WTC11 (cell line): Measurements from ENCODE around the gene DYSF. TPM values are rescaled to one million over a fixed set of nuclear protein-coding genes. Genes with fewer than 3 reads are reported as not detected.

Source experiments
- ATAC-seq: fragments of 200-7000 bp; cut with Tn5 transposase; 2 replicates; pipeline ENCODE4 v1.10.0; 2021; ENCODE audit warnings: mild to moderate bottlenecking, moderate library complexity
- CTCF ChIA-PET: fragments of 300-600 bp; sonication (Branson Sonifier 250); formaldehyde crosslinking; loops from one replicate; lab custom pipeline; 2021; ENCODE audit warnings: antibody characterized with exemption; lab: Charles Lee
- POLR2A ChIA-PET: fragments of 350-600 bp; sonication (Branson Sonifier 250); formaldehyde crosslinking; loops from one replicate; lab custom pipeline; 2021; ENCODE audit warnings: antibody characterized with exemption; lab: Charles Lee
- DNase-seq: peaks from one replicate; pipeline ENCODE4 v3.0.0; 2021; ENCODE audit warnings: low spot score
- H3K27ac Mint-ChIP-seq: 2 replicates; pipeline ENCODE4 v1.8.0; 2021; ENCODE audit warnings: mixed read lengths
- H3K27me3 Mint-ChIP-seq: 2 replicates; pipeline ENCODE4 v1.8.0; 2021; ENCODE audit warnings: low read depth, mild to moderate bottlenecking, moderate library complexity, mixed read lengths
- H3K36me3 Mint-ChIP-seq: 2 replicates; pipeline ENCODE4 v1.8.0; 2021; ENCODE audit warnings: mixed read lengths
- H3K4me1 Mint-ChIP-seq: 2 replicates; pipeline ENCODE4 v1.8.0; 2022; ENCODE audit warnings: mixed read lengths
- H3K4me3 Mint-ChIP-seq: 2 replicates; pipeline ENCODE4 v1.8.0; 2021; ENCODE audit warnings: mild to moderate bottlenecking, moderate library complexity, mixed read lengths
- H3K9me3 Mint-ChIP-seq: 2 replicates; pipeline ENCODE4 v1.8.0; 2021; ENCODE audit warnings: mixed read lengths
- FOXP1 ChIP-seq: sonication (generic); formaldehyde crosslinking; IDR thresholded peaks from 2 replicates; pipeline ENCODE4 v1.8.0; 2022; ENCODE audit warnings: missing genetic modification reagents, mild to moderate bottlenecking, moderate library complexity, borderline replicate concordance
- GABPB1 ChIP-seq: sonication (generic); formaldehyde crosslinking; IDR thresholded peaks from 2 replicates; pipeline ENCODE4 v1.8.1; 2023; ENCODE audit warnings: mild to moderate bottlenecking, missing genetic modification reagents
- GRHL2 ChIP-seq: fragments of 250-450 bp; sonication (Bioruptor Pico); IDR thresholded peaks from 2 replicates; pipeline ENCODE4 v1.8.0; 2022; ENCODE audit warnings: mild to moderate bottlenecking, moderate library complexity; ENCODE audit not compliant: insufficient replicate concordance, severe bottlenecking
- IRF2 ChIP-seq: sonication (generic); formaldehyde crosslinking; IDR thresholded peaks from 2 replicates; pipeline ENCODE4 v1.8.0; 2022; ENCODE audit warnings: low read depth, missing genetic modification reagents, borderline replicate concordance
- NR1H2 ChIP-seq: sonication (generic); formaldehyde crosslinking; IDR thresholded peaks from 2 replicates; pipeline ENCODE4 v1.9.0; 2021; ENCODE audit warnings: mild to moderate bottlenecking, moderate library complexity, missing genetic modification reagents
- NR3C1 ChIP-seq: sonication (generic); formaldehyde crosslinking; conservative IDR thresholded peaks from 2 replicates; pipeline ENCODE4 v1.8.1; 2023; ENCODE audit warnings: low read depth, mild to moderate bottlenecking, missing genetic modification reagents
- OVOL2 ChIP-seq: fragments of 250-450 bp; sonication (Bioruptor Pico); IDR thresholded peaks from 2 replicates; pipeline ENCODE4 v1.9.0; 2021; ENCODE audit warnings: mild to moderate bottlenecking, borderline replicate concordance
- PRRX2 ChIP-seq: fragments of 250-450 bp; sonication (Bioruptor Pico); IDR thresholded peaks from 2 replicates; pipeline ENCODE4 v1.8.0; 2021; ENCODE audit warnings: mild to moderate bottlenecking
- RORB ChIP-seq: fragments of 250-450 bp; sonication (Bioruptor Pico); IDR thresholded peaks from 2 replicates; pipeline ENCODE4 v1.9.0; 2021; ENCODE audit warnings: mild to moderate bottlenecking
- SMAD4 ChIP-seq: sonication (generic); formaldehyde crosslinking; IDR thresholded peaks from 2 replicates; pipeline ENCODE4 v1.8.0; 2022; ENCODE audit warnings: mild to moderate bottlenecking, missing genetic modification reagents
- SOX15 ChIP-seq: fragments of 250-450 bp; sonication (Bioruptor Pico); IDR thresholded peaks from 2 replicates; pipeline ENCODE4 v1.9.0; 2021; ENCODE audit warnings: mild to moderate bottlenecking
- TCF7 ChIP-seq: sonication (generic); formaldehyde crosslinking; IDR thresholded peaks from 2 replicates; pipeline ENCODE4 v1.8.0; 2022; ENCODE audit warnings: mild to moderate bottlenecking, low read depth, missing genetic modification reagents, moderate library complexity
- ZNF121 ChIP-seq: sonication (generic); formaldehyde crosslinking; IDR thresholded peaks from 2 replicates; pipeline ENCODE4 v1.8.0; 2023; ENCODE audit warnings: missing genetic modification reagents
- ZNF317 ChIP-seq: sonication (generic); formaldehyde crosslinking; IDR thresholded peaks from 2 replicates; pipeline ENCODE4 v1.8.1; 2023; ENCODE audit warnings: low read depth, mild to moderate bottlenecking, moderate library complexity, missing genetic modification reagents, borderline replicate concordance
- ZNF396 ChIP-seq: fragments of 250-450 bp; sonication (Bioruptor Pico); IDR thresholded peaks from 2 replicates; pipeline ENCODE4 v1.8.0; 2021; ENCODE audit warnings: mild to moderate bottlenecking, moderate library complexity, borderline replicate concordance
- ZNF416 ChIP-seq: fragments of 250-450 bp; sonication (Bioruptor Pico); IDR thresholded peaks from 2 replicates; pipeline ENCODE4 v1.9.0; 2021; ENCODE audit warnings: mild to moderate bottlenecking, inconsistent platforms
- total RNA-seq: library from RNA; stranded (reverse); gene quantifications from 3 replicates; pipeline ENCODE4 v1.2.3, GENCODE V29; 2021
- TF ChIP-seq, protein P1 (sequence below): sonication (generic); formaldehyde crosslinking; IDR thresholded peaks from 2 replicates; pipeline ENCODE4 v1.8.1; 2023; ENCODE audit warnings: mild to moderate bottlenecking, missing genetic modification reagents
- TF ChIP-seq, protein P2 (sequence below): sonication (generic); formaldehyde crosslinking; IDR thresholded peaks from 2 replicates; pipeline ENCODE4 v1.8.1; 2022; ENCODE audit warnings: low read depth, missing genetic modification reagents, borderline replicate concordance
- TF ChIP-seq, protein P3 (sequence below): sonication (generic); formaldehyde crosslinking; conservative IDR thresholded peaks from 2 replicates; pipeline ENCODE4 v1.8.1; 2022; ENCODE audit warnings: mild to moderate bottlenecking, missing genetic modification reagents
- TF ChIP-seq, protein P4 (sequence below): fragments of 250-450 bp; sonication (Bioruptor Pico); conservative IDR thresholded peaks from 2 replicates; pipeline ENCODE4 v1.9.0; 2021; ENCODE audit warnings: mild to moderate bottlenecking
- TF ChIP-seq, protein P5 (sequence below): sonication (generic); formaldehyde crosslinking; IDR thresholded peaks from 2 replicates; pipeline ENCODE4 v1.8.0; 2022; ENCODE audit warnings: missing genetic modification reagents

The DYSF gene
- total RNA-seq, 1 experiment from 2014 or later, result 14.8 TPM

DNA sequence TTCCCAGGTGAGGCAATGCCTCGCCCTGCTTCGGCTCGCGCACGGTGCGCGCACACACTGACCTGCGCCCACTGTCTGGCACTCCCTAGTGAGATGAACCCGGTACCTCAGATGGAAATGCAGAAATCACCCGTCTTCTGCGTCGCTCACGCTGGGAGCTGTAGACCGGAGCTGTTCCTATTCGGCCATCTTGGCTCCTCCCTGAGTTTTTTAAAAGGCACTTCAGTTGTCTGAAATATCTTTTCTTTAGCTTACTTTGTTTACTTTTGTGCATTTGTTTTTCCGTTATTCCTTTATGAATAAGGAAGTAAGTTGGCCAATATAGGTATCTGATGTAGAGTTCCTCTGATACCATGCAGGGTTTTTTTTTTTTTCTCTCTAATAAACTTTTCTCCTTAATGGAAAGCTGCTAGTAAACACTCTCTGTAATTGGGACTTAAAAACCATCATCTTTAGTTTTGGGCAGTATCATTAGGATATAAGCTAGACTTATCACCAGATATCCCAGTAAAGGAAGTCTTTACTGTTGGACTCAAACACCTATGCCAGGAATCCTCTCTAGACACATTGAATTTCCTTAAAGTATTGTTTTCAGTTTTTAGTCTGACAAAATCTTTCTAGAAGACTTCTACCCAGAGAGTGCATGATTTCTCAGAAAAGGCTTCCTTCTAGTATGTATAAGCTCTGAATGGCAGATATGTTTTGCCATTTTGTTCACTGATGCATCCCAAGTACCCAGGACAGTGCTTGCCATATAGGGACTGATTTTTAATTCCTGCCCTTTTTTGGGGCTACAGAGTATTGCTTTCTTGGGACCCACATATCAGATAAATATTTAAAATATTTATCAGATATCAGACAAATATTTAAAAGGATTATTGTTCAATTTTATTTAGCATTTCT is 35.8 kb upstream of the DYSF start:
- no peak for DNase-seq
- Mint-ChIP-seq H3K4me3 (peak overlapping the region; percentile 84), H3K27me3 (no peaks in the 10 kb centered on the region), H3K4me1 (peaks cover 13% of the 10 kb centered on the region), H3K27ac (peak overlapping the region; percentile 98), H3K9me3 (no peaks in the 10 kb centered on the region), H3K36me3 (peaks cover 4% of the 10 kb centered on the region)
- ChIA-PET CTCF (interaction anchor here (0.8 to 1.5 kb wide), 2 partner anchors 37 to 260 kb away, joined by 3 to 5 read pairs; partner anchors contain the start of gene DYSF), POLR2A (interaction anchor here (0.7 kb wide), 1 partner anchor 263 kb away, joined by 5 read pairs; no protein-coding TSS in a partner anchor)
- TF ChIP-seq IRF2 (CRISPR knock-in tag) (no peak), GABPB1 (CRISPR knock-in tag) (no peak), SMAD4 (no peak), FOXP1 (CRISPR knock-in tag) (no peak), NR1H2 (CRISPR knock-in tag) (no peak), OVOL2 (CRISPR knock-in tag) (no peak), RORB (CRISPR knock-in tag) (no peak), GRHL2 (no peak), PRRX2 (CRISPR knock-in tag) (no peak), ZNF396 (CRISPR knock-in tag) (no peak), ZNF317 (CRISPR knock-in tag) (no peak), TCF7 (CRISPR knock-in tag) (no peak), ZNF416 (CRISPR knock-in tag) (no peak), NR3C1 (CRISPR knock-in tag) (no peak), SOX15 (CRISPR knock-in tag) (no peak)
- TF ChIP-seq, protein P1, sequence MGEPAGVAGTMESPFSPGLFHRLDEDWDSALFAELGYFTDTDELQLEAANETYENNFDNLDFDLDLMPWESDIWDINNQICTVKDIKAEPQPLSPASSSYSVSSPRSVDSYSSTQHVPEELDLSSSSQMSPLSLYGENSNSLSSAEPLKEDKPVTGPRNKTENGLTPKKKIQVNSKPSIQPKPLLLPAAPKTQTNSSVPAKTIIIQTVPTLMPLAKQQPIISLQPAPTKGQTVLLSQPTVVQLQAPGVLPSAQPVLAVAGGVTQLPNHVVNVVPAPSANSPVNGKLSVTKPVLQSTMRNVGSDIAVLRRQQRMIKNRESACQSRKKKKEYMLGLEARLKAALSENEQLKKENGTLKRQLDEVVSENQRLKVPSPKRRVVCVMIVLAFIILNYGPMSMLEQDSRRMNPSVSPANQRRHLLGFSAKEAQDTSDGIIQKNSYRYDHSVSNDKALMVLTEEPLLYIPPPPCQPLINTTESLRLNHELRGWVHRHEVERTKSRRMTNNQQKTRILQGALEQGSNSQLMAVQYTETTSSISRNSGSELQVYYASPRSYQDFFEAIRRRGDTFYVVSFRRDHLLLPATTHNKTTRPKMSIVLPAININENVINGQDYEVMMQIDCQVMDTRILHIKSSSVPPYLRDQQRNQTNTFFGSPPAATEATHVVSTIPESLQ (CRISPR knock-in tag), result no peak
- TF ChIP-seq, protein P2, sequence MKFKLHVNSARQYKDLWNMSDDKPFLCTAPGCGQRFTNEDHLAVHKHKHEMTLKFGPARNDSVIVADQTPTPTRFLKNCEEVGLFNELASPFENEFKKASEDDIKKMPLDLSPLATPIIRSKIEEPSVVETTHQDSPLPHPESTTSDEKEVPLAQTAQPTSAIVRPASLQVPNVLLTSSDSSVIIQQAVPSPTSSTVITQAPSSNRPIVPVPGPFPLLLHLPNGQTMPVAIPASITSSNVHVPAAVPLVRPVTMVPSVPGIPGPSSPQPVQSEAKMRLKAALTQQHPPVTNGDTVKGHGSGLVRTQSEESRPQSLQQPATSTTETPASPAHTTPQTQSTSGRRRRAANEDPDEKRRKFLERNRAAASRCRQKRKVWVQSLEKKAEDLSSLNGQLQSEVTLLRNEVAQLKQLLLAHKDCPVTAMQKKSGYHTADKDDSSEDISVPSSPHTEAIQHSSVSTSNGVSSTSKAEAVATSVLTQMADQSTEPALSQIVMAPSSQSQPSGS (CRISPR knock-in tag), result no peak
- TF ChIP-seq, protein P3, sequence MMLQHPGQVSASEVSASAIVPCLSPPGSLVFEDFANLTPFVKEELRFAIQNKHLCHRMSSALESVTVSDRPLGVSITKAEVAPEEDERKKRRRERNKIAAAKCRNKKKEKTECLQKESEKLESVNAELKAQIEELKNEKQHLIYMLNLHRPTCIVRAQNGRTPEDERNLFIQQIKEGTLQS (CRISPR knock-in tag), result no peak
- TF ChIP-seq, protein P4, sequence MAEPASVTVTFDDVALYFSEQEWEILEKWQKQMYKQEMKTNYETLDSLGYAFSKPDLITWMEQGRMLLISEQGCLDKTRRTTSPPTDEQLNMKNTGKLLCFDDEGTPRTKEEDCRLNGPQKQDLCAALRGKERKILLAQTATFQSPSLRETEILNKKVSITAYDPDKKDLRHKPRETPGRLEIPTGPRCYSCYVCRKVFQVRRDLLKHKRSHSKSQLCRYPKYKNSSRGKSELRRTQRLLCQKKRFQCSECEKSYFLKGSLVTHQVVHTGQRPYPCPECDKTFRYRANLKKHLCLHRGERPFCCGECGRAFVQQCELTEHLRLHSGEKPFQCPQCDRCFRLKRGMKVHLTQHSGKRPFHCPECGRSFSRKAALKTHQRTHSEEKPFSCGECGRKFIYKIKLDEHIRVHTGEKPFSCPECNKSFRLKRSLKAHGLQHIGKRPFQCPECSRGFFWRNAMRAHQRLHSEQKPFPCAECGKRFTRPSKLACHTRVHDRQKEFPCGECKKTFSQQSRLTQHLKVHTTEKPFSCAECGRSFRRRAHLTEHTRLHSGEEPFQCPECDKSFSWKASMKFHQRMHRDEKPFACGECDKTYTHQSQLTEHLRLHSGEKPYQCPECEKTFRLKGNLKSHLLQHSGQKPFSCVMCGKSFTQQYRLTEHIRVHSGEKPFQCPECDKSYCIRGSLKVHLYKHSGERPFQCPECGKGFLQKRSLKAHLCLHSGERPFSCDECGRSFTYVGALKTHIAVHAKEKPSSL, result no peak
- ATAC-seq, result no peak

DNA sequence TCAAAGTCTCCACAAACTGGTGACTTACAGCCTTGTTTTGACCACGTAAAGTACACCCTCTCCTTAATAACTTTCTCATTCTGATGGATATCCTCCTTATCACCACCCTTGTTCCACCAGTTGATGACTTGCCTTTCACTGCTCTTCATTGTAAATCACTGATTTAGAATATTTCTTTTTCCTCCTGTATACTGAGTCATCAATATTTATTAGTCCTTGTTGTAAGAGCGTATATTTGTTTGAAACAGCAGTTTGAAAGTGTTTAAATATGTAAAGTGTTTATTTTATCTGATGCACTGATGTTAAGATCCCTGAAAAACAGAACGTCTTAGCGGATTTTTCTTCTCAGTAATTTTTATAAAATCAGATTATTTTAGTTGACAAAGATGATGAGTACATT is 34.2 kb upstream of the DYSF start:
- Mint-ChIP-seq H3K9me3 (no peaks in the 10 kb centered on the region), H3K36me3 (peaks cover 20% of the 10 kb centered on the region), H3K4me1 (peaks cover 13% of the 10 kb centered on the region), H3K27ac (peak overlapping the region; percentile 73), H3K27me3 (no peaks in the 10 kb centered on the region), H3K4me3 (0 out of 2 replicates have a peak overlapping the region, but pooled peaks have one; percentile 2)
- DNase-seq, result no peak
- ATAC-seq, result no peak
- CTCF ChIA-PET, result no interaction called here
- POLR2A ChIA-PET, result no interaction called here
- TF ChIP-seq, protein P5, sequence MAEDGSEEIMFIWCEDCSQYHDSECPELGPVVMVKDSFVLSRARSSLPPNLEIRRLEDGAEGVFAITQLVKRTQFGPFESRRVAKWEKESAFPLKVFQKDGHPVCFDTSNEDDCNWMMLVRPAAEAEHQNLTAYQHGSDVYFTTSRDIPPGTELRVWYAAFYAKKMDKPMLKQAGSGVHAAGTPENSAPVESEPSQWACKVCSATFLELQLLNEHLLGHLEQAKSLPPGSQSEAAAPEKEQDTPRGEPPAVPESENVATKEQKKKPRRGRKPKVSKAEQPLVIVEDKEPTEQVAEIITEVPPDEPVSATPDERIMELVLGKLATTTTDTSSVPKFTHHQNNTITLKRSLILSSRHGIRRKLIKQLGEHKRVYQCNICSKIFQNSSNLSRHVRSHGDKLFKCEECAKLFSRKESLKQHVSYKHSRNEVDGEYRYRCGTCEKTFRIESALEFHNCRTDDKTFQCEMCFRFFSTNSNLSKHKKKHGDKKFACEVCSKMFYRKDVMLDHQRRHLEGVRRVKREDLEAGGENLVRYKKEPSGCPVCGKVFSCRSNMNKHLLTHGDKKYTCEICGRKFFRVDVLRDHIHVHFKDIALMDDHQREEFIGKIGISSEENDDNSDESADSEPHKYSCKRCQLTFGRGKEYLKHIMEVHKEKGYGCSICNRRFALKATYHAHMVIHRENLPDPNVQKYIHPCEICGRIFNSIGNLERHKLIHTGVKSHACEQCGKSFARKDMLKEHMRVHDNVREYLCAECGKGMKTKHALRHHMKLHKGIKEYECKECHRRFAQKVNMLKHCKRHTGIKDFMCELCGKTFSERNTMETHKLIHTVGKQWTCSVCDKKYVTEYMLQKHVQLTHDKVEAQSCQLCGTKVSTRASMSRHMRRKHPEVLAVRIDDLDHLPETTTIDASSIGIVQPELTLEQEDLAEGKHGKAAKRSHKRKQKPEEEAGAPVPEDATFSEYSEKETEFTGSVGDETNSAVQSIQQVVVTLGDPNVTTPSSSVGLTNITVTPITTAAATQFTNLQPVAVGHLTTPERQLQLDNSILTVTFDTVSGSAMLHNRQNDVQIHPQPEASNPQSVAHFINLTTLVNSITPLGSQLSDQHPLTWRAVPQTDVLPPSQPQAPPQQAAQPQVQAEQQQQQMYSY, result no peak
- TF ChIP-seq, protein P1 (CRISPR knock-in tag), result no peak
- no peak for TF ChIP-seq ZNF121
